AG08395 (cell line): ENCODE measurements around the gene NTM.

ENCODE experiments used
- DNase-seq: peaks from one replicate; pipeline ENCODE4 v3.0.0; 2012; ENCODE audit warnings: mixed read lengths, low spot score

The NTM gene

GRCh38 chr11:131499199-131499598 is 128.8 kb downstream of the NTM start:
- DNase-seq, result no peak

GRCh38 chr11:131503017-131503416 is 132.6 kb downstream of the NTM start:
- DNase-seq, result no peak

GRCh38 chr11:131504199-131504949 is 134.0 kb downstream of the NTM start:
- DNase-seq, result no peak

- DNase-seq, result no peak
Measured at GRCh38 chr11:131506348-131506747, 135.9 kb downstream of the NTM start.

GRCh38 chr11:131510662-131511061 is 140.2 kb downstream of the NTM start:
- DNase-seq, result no peak

- DNase-seq, result no peak
Measured at GRCh38 chr11:131511794-131512193, 141.4 kb downstream of the NTM start.

GRCh38 chr11:131512228-131512627 is 141.8 kb downstream of the NTM start:
- DNase-seq, result no peak

GRCh38 chr11:131514062-131514461 is 143.6 kb downstream of the NTM start:
- no peak for DNase-seq

GRCh38 chr11:131518305-131518838 is 148.0 kb downstream of the NTM start:
- no peak for DNase-seq

- peak; percentile 41 for DNase-seq
Measured at GRCh38 chr11:131522851-131523250, 152.4 kb downstream of the NTM start.

- DNase-seq, result no peak
Measured at GRCh38 chr11:131530407-131530806, 160.0 kb downstream of the NTM start.

GRCh38 chr11:131533149-131533548 is 162.7 kb downstream of the NTM start:
- no peak for DNase-seq

GRCh38 chr11:131533998-131534397 is 163.6 kb downstream of the NTM start:
- no peak for DNase-seq

GRCh38 chr11:131534611-131535010 is 164.2 kb downstream of the NTM start:
- DNase-seq, result no peak

GRCh38 chr11:131536159-131536558 is 165.7 kb downstream of the NTM start:
- no peak for DNase-seq

GRCh38 chr11:131537196-131537595 is 166.8 kb downstream of the NTM start:
- DNase-seq, result no peak

- no peak for DNase-seq
Measured at GRCh38 chr11:131537748-131538147, 167.3 kb downstream of the NTM start.

GRCh38 chr11:131538322-131538721 is 167.9 kb downstream of the NTM start:
- DNase-seq, result no peak

- DNase-seq, result no peak
Measured at GRCh38 chr11:131540676-131541075, 170.3 kb downstream of the NTM start.

GRCh38 chr11:131543389-131544025 is 173.1 kb downstream of the NTM start:
- no peak for DNase-seq

- DNase-seq, result no peak
Measured at GRCh38 chr11:131544591-131544990, 174.2 kb downstream of the NTM start.

GRCh38 chr11:131546218-131546895 is 175.9 kb downstream of the NTM start:
- no peak for DNase-seq

- DNase-seq, result no peak
Measured at GRCh38 chr11:131549099-131549498, 178.7 kb downstream of the NTM start.
